Uterus (tissue), 2 donors: ENCODE data around the gene OTUB1.

Experiments used
- POLR2A ChIP-seq, 2 donors: fragments of 450-650 bp; IDR thresholded peaks; one replicate each; pipeline ENCODE4 v1.6.1; 2016; ENCODE audit warnings: antibody characterized with exemption in 2 of 2, mild to moderate bottlenecking in 1 of 2, moderate library complexity in 1 of 2
- TF ChIP-seq, protein P1 (sequence below), 4 experiments: fragments of 200-600 bp in 2 of 4; fragments of 450-650 bp in 2 of 4; sonication (generic) in 2 of 4; IDR thresholded peaks; one replicate each; pipeline ENCODE4 v1.5.1; 2016 to 2019; ENCODE audit warnings: antibody characterized with exemption in 4 of 4, mild to moderate bottlenecking in 2 of 4, moderate library complexity in 1 of 4

DNA sequence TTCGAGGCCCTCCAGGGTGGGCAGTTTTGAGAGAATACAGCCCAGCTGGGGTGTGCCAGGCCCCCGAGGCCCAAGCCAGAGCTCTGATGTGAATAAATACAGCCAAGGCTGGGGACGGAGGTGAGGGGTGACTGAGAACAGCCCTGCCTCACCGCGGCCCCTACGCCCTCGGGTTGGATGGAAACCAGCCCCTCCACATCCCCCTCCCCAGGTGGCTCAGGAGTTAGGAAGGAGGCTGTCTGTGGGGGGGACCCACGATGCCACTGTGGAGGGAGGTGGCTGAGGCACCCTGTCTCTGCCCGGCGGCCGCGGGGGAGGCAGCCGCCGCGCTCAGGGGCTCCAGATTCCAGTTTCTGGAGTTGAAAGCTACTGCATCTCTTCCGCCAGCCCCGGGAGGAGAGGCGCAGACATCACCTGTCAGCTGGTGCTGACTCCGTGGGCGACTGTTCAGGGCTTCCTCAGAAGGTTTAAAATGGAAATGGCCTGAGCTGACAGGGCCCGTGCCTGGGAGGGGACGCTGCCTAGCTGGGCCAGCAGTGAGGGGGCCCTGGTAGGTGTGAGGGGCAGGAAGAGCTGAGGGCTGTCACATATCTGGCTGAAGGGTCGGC, 50.9 kb downstream of the OTUB1 start:
- TF ChIP-seq, protein P1, sequence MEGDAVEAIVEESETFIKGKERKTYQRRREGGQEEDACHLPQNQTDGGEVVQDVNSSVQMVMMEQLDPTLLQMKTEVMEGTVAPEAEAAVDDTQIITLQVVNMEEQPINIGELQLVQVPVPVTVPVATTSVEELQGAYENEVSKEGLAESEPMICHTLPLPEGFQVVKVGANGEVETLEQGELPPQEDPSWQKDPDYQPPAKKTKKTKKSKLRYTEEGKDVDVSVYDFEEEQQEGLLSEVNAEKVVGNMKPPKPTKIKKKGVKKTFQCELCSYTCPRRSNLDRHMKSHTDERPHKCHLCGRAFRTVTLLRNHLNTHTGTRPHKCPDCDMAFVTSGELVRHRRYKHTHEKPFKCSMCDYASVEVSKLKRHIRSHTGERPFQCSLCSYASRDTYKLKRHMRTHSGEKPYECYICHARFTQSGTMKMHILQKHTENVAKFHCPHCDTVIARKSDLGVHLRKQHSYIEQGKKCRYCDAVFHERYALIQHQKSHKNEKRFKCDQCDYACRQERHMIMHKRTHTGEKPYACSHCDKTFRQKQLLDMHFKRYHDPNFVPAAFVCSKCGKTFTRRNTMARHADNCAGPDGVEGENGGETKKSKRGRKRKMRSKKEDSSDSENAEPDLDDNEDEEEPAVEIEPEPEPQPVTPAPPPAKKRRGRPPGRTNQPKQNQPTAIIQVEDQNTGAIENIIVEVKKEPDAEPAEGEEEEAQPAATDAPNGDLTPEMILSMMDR (IDR thresholded peaks at IDR 0.05), result no peak
- TF ChIP-seq POLR2A (IDR thresholded peaks at IDR 0.05), result no peak
